Kidney epithelial cell (primary cell): ENCODE results near the gene ERVFRD-1. TPM values are rescaled to one million over a fixed set of nuclear protein-coding genes. Genes with fewer than 3 reads are reported as not detected.

ENCODE experiments used
- DNase-seq: peaks from one replicate; pipeline ENCODE4 v3.0.0-alpha.2; 2010; ENCODE audit warnings: low read depth
- H3K27me3 ChIP-seq: 2 replicates; pipeline ENCODE4 v1.6.0; 2011; ENCODE audit warnings: low read length; ENCODE audit not compliant: control insufficient read depth, insufficient read depth
- H3K36me3 ChIP-seq: 2 replicates; pipeline ENCODE4 v1.5.1; 2011; ENCODE audit warnings: low read length; ENCODE audit not compliant: control insufficient read depth, insufficient read depth
- H3K4me3 ChIP-seq: 2 replicates; pipeline ENCODE4 v1.5.1; 2011; ENCODE audit warnings: low read depth, mild to moderate bottlenecking, control low read depth, low read length
- CTCF ChIP-seq: IDR thresholded peaks from 2 replicates; pipeline ENCODE4 v1.5.1; 2011; ENCODE audit warnings: mild to moderate bottlenecking, moderate library complexity, low read length, control low read depth, inconsistent platforms; ENCODE audit not compliant: insufficient read depth, poor library complexity, severe bottlenecking
- total RNA-seq: library from RNA; depleted of rRNA; stranded (reverse); fragments of >200 nt; gene quantifications from 2 replicates; pipeline ENCODE4 v1.2.3, GENCODE V29; 2015

Gene ERVFRD-1
- total RNA-seq, 1 donor from 2014 or later, result not detected

DNA sequence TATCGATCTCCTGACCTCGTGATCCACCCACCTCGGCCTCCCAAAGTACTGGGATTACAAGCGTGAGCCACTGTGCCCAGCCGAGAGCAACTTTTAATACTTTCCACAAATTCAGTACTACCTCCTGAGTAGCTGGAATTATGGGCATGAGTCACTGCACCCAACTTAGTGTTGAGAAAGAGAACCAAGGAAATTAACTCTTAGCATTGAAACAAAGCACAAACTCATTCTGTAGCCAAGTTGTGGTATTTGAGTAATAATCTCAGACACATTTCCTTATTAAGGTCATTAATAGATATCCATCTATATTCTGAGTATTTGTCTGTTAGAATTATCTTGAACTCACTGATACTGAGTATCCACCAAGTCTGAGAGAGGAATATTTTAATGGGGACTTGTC is 53.1 kb downstream of the ERVFRD-1 start:
- DNase-seq, result no peak
- H3K4me3 ChIP-seq, result no peak overlapping the region
- H3K36me3 ChIP-seq, result no peaks in the 10 kb centered on the region
- no peak for TF ChIP-seq CTCF
- no peaks in the 10 kb centered on the region for H3K27me3 ChIP-seq

- no peaks in the 10 kb centered on the region for H3K27me3 ChIP-seq
- H3K36me3 ChIP-seq, result no peaks in the 10 kb centered on the region
- no peak for TF ChIP-seq CTCF
- no peak overlapping the region for H3K4me3 ChIP-seq
- DNase-seq, result no peak
Measured at GRCh38 chr6:11056871-11057270, 54.7 kb downstream of the ERVFRD-1 start.

DNA sequence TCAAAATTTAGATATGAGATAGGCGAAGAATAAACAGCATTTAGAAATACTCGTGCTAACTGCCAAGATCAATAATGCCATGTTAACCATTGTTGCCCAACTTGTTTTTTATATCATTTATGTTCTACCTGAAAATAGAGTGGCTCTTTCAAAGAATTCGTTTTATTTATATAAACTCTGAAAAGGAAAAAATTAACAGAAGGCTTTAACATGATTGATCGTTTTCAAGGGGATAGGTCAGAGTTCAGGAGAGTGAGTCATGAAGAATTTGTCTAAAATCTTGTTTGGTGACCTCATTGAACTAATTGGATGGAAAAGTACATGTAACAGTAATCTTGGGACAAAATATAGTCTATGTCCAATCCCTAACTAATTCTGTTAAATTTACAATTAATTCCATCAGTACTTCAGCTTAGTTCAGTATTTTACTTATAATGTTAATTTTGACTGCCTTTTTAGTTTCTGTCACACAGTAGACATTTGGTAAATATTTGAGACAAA is 56.3 kb downstream of the ERVFRD-1 start:
- no peak for TF ChIP-seq CTCF
- Histone ChIP-seq H3K36me3 (no peaks in the 10 kb centered on the region), H3K27me3 (no peaks in the 10 kb centered on the region), H3K4me3 (no peak overlapping the region)
- DNase-seq, result no peak

DNA sequence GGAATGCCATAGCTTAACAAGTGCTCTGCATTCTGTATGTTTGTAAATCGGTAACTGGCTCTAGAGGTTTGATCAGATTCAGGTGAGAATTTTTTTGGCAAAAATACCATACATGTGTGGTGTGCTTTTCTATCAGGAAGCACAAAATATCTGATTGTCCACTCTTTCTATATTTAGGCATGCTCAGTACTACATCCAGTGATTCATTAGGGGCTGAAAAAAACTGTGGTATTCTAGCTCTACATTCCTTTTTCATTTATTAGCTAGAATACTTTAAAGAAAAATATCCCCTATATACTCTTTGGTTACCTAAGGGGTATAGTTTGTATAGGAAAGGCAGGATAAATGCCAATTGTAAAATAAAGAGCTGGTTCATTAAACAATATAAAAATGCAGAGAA is 56.8 kb downstream of the ERVFRD-1 start:
- no peaks in the 10 kb centered on the region for H3K27me3 ChIP-seq
- no peak for DNase-seq
- no peaks in the 10 kb centered on the region for H3K36me3 ChIP-seq
- no peak overlapping the region for H3K4me3 ChIP-seq
- TF ChIP-seq CTCF, result no peak

GRCh38 chr6:11053307-11053706 is 58.2 kb downstream of the ERVFRD-1 start:
- no peak for TF ChIP-seq CTCF
- Histone ChIP-seq H3K27me3 (no peaks in the 10 kb centered on the region), H3K4me3 (no peak overlapping the region), H3K36me3 (no peaks in the 10 kb centered on the region)
- no peak for DNase-seq

Other genes starting within 250 kb of the ERVFRD-1 start
- not detected in 2 replicates for gene GCM2, start 229.7 kb downstream of the ERVFRD-1 start, total RNA-seq
- 0.71 and 2.5 TPM in 2 replicates for gene SYCP2L, start 224.7 kb downstream of the ERVFRD-1 start, total RNA-seq
- 0.27 and 0.84 TPM in 2 replicates for gene ELOVL2, start 67.4 kb downstream of the ERVFRD-1 start, total RNA-seq
- 15.6 and 18.5 TPM in 2 replicates for gene SMIM13, start 17.9 kb downstream of the ERVFRD-1 start, total RNA-seq
- gene NEDD9, start 120.9 kb upstream of the ERVFRD-1 start, total RNA-seq, result 48.3 and 53.5 TPM in 2 replicates